ENCODE measurements around the gene ACAP3. TPM values are rescaled to one million over a fixed set of nuclear protein-coding genes. Genes with fewer than 3 reads are reported as not detected.
A peak's percentile ranks its signal among the peaks of the same experiment; 100 is the strongest.

ACAP3 gene
- total and polyA plus RNA-seq, 4 donors, result 18.7 to 62.8 (median 37.8) TPM

DNA sequence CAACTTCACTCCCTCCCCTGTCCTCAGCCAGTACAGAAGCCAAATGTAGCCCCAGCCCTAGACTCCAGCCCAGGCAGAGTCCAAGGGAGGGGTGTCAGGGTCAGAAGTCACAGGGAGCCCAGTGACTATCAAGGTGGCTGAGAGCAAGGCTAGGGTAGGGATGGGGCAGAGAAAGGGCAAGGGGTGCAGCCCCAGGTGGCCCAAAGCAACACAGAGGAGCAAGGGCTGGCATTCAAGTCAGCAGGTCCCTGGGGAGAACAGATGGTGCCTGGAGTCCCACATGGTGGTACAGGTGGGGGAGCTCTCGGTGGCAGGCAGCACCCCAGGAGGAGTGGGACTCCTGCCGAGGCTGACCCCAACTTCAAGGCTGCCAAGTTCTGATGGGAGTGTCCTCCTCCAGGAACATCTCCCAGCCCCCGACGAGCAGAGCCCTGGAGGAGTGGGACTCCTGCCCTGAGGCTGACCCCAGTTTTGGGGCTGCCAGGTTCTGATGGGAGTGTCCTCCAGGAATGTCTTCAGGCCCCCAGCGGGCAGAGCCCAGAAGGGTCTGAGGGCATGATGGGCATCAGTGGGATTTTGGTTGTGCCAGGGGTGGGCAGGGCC, 45.2 kb upstream of the ACAP3 start:
- ATAC-seq (ENCODE audit: insufficient read depth, low FRiP score), result no peak
- 24 to 31% methylated on average over 5 of the region's 5 CpGs for WGBS, 2 donors
- no peaks in the 10 kb centered on the region for H3K27me3 ChIP-seq (ENCODE audit: control insufficient read depth in 3 of 3, insufficient read depth in 3 of 3, low read length in 2 of 3)
- DNase-seq, result no peak
- no peak overlapping the region for H3K4me3 ChIP-seq
- peaks cover 0 to 26% (median 7%) of the 10 kb centered on the region in 5 donors for H3K4me1 ChIP-seq (ENCODE audit: control insufficient read depth in 5 of 5, insufficient read depth in 5 of 5, low read length in 5 of 5)
- peaks cover 0 to 14% (median 5%) of the 10 kb centered on the region in 4 donors for H3K36me3 ChIP-seq (ENCODE audit: control insufficient read depth in 4 of 4, insufficient read depth in 4 of 4, low read length in 4 of 4)
- H3K27ac ChIP-seq (ENCODE audit: low read depth in 1 of 2, low read length in 1 of 2), result no peak overlapping the region
- TF ChIP-seq, protein P1, sequence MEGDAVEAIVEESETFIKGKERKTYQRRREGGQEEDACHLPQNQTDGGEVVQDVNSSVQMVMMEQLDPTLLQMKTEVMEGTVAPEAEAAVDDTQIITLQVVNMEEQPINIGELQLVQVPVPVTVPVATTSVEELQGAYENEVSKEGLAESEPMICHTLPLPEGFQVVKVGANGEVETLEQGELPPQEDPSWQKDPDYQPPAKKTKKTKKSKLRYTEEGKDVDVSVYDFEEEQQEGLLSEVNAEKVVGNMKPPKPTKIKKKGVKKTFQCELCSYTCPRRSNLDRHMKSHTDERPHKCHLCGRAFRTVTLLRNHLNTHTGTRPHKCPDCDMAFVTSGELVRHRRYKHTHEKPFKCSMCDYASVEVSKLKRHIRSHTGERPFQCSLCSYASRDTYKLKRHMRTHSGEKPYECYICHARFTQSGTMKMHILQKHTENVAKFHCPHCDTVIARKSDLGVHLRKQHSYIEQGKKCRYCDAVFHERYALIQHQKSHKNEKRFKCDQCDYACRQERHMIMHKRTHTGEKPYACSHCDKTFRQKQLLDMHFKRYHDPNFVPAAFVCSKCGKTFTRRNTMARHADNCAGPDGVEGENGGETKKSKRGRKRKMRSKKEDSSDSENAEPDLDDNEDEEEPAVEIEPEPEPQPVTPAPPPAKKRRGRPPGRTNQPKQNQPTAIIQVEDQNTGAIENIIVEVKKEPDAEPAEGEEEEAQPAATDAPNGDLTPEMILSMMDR (IDR thresholded peaks at IDR 0.05; ENCODE audit: control extremely low read depth, extremely low read depth), result no peak
- H3K9ac ChIP-seq (ENCODE audit: insufficient read depth in 1 of 2, low read length in 2 of 2), result no peak overlapping the region
- peaks cover 0 to 2% (median 0%) of the 10 kb centered on the region in 4 donors for H3K9me3 ChIP-seq (ENCODE audit: control insufficient read depth in 4 of 4, insufficient read depth in 3 of 4, low read length in 3 of 4)

- peak; percentile 50 to 72 (median 54) for DNase-seq
Observed at GRCh38 chr1:1351511-1352427, 44.0 kb upstream of the ACAP3 start.

DNA sequence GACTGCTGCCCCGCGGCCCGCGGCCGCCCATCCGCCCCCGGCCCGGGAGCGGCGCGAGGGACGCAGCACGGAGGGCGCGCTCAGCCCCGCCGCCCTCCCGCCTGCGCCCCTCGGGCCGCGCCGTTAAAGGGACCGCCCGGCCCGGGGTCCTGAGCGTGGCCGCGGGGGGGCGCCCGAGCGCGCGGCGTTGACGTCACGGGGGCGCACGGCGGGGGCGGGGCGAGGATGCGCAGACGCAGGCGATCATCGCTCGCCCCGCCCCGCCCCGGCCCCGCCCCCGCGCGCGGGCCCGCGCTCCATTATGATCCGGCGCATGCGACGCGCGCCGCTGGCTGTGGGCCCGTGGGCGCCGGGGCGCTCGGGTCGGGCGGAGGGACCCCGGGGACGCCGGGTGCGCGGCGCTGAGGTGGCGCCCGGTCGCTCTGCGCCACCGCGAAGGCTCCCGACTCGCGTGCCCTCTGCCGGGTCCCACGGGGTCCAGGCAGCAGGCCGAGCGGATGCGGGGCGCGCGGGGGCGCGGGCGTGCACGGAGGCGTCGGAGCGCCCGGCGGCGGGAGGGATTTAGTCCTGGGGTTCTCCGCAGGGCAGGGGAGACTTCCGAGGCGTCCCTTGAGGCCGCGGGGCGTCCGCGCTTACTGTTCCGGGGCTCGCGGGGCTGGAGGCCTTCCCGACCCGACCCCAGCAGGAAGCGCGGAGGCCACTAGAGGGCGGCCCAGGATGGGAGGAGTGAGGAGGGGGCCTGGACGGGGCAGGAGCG, 41.7 kb upstream of the ACAP3 start, which contains the start of gene DVL1:
Gene DVL1, minus strand, starts transcription at position 163 of the 757 bp plus-strand sequence. CDS start 353 bp downstream, outside the sequence.
- WGBS, 2 donors, result 0 to 1% methylated on average over 26 to 121 of the region's 122 CpGs
- peak; percentile 79 to 86 (median 84) for DNase-seq
- peak within 1 kb of the TSS; percentile 78 for H3K4me3 ChIP-seq
- peak within 1 kb of the TSS in 1 of 2 donors; percentile 5 for H3K9ac ChIP-seq (ENCODE audit: insufficient read depth in 1 of 2, low read length in 2 of 2)
- ATAC-seq (ENCODE audit: insufficient read depth, low FRiP score), result peak; percentile 42
- H3K27ac ChIP-seq (ENCODE audit: low read depth in 1 of 2, low read length in 1 of 2), result peak within 1 kb of the TSS; percentile 82 to 86
- TF ChIP-seq, protein P1 (IDR thresholded peaks at IDR 0.05; ENCODE audit: control extremely low read depth, extremely low read depth), result no peak
- peaks cover 0 to 2% (median 0%) of the 10 kb centered on the region in 4 donors for H3K9me3 ChIP-seq (ENCODE audit: control insufficient read depth in 4 of 4, insufficient read depth in 3 of 4, low read length in 3 of 4)
- no peaks in the 10 kb centered on the region for H3K27me3 ChIP-seq (ENCODE audit: control insufficient read depth in 3 of 3, insufficient read depth in 3 of 3, low read length in 2 of 3)
- H3K4me1 ChIP-seq (ENCODE audit: control insufficient read depth in 5 of 5, insufficient read depth in 5 of 5, low read length in 5 of 5), result peaks cover 0 to 35% (median 21%) of the 10 kb centered on the region in 5 donors
- peaks cover 0 to 10% (median 5%) of the 10 kb centered on the region in 4 donors for H3K36me3 ChIP-seq (ENCODE audit: control insufficient read depth in 4 of 4, insufficient read depth in 4 of 4, low read length in 4 of 4)

More at GRCh38 chr1:1351511-1352427, 44.0 kb upstream of the ACAP3 start:
- peaks cover 0 to 2% (median 0%) of the 10 kb centered on the region in 4 donors for H3K9me3 ChIP-seq (ENCODE audit: control insufficient read depth in 4 of 4, insufficient read depth in 3 of 4, low read length in 3 of 4)
- peaks cover 0 to 31% (median 16%) of the 10 kb centered on the region in 5 donors for H3K4me1 ChIP-seq (ENCODE audit: control insufficient read depth in 5 of 5, insufficient read depth in 5 of 5, low read length in 5 of 5)
- peaks cover 0 to 14% (median 5%) of the 10 kb centered on the region in 4 donors for H3K36me3 ChIP-seq (ENCODE audit: control insufficient read depth in 4 of 4, insufficient read depth in 4 of 4, low read length in 4 of 4)
- H3K27me3 ChIP-seq (ENCODE audit: control insufficient read depth in 3 of 3, insufficient read depth in 3 of 3, low read length in 2 of 3), result no peaks in the 10 kb centered on the region
- H3K27ac ChIP-seq (ENCODE audit: low read depth in 1 of 2, low read length in 1 of 2), result peak overlapping the region in 1 of 2 donors; percentile 2
- ATAC-seq (ENCODE audit: insufficient read depth, low FRiP score), result no peak
- 64 to 74% methylated on average over 28 to 29 of the region's 29 CpGs for WGBS, 2 donors
- H3K4me3 ChIP-seq, result no peak overlapping the region
- TF ChIP-seq, protein P1 (IDR thresholded peaks at IDR 0.05; ENCODE audit: control extremely low read depth, extremely low read depth), result no peak
- no peak overlapping the region for H3K9ac ChIP-seq (ENCODE audit: insufficient read depth in 1 of 2, low read length in 2 of 2)

Measured in lung (tissue), 12 donors.